Measurements from ENCODE around the gene C12orf76. TPM values are rescaled to one million over a fixed set of nuclear protein-coding genes. Genes with fewer than 3 reads are reported as not detected.
"Not testable (repeated sequence)": the region's sequence is repeated elsewhere in the genome, so short reads cannot be mapped to it uniquely, and the experiment has no call there.

Gene C12orf76
- total RNA-seq, 1 donor from 2014 or later = 29.3 TPM

- no peaks in the 10 kb centered on the region for H3K4me1 Mint-ChIP-seq (ENCODE audit: low read depth)
- H3K9me3 Mint-ChIP-seq (ENCODE audit: low read depth) = peaks cover 2% of the 10 kb centered on the region
- H3K27ac Mint-ChIP-seq = no peak overlapping the region
- H3K36me3 Mint-ChIP-seq (ENCODE audit: insufficient read depth) = peaks cover 8% of the 10 kb centered on the region
- no peaks in the 10 kb centered on the region for H3K27me3 Mint-ChIP-seq
- DNase-seq (ENCODE audit: low spot score, unreplicated experiment) = no peak
- no peak overlapping the region for H3K4me3 Mint-ChIP-seq (ENCODE audit: low read depth)
- TF ChIP-seq, protein P1, sequence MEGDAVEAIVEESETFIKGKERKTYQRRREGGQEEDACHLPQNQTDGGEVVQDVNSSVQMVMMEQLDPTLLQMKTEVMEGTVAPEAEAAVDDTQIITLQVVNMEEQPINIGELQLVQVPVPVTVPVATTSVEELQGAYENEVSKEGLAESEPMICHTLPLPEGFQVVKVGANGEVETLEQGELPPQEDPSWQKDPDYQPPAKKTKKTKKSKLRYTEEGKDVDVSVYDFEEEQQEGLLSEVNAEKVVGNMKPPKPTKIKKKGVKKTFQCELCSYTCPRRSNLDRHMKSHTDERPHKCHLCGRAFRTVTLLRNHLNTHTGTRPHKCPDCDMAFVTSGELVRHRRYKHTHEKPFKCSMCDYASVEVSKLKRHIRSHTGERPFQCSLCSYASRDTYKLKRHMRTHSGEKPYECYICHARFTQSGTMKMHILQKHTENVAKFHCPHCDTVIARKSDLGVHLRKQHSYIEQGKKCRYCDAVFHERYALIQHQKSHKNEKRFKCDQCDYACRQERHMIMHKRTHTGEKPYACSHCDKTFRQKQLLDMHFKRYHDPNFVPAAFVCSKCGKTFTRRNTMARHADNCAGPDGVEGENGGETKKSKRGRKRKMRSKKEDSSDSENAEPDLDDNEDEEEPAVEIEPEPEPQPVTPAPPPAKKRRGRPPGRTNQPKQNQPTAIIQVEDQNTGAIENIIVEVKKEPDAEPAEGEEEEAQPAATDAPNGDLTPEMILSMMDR (IDR thresholded peaks at IDR 0.05; ENCODE audit: unreplicated experiment) = no peak
Measured at GRCh38 chr12:110012137-110012536, 36.2 kb downstream of the C12orf76 start.

DNA sequence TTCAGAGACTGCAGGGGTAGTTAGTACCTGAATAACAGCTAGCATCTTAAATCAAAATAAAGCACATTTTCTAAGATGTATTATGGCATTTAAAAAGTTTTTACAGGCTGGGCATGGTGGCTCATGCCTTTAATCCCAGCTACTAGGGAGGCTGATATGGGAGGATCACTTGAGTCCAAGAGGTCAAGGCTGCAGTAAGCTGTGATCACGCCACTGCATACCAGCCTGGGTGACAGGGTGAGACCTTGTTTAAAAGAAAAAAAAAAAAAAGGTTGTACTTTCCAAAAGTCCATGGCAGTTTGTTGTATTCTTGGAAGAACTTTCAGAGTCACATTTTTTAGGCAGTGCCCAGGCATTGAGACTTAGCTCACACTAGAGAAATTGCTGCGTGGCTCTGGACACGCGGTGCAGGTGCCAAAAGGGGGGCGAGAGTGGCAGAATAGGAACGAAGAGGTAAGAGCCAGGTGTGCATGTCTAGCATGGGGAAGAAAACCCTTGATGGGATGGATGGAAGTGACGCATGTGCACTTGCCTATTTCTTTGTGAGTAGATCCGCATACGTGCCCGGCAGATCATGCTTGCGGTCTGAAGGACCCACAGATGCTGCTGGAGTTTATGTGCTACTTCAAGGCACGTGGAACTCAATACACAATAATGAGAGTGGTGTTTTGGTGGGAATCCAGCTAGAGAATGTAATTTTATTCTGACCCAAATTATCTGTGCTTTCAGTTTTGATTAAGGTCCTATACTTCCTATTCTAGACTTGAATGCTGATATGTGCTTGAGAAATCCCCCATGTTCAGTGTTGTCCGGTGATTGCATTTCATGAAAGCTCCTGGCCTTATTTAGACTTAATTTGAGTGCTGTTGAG, 37.2 kb downstream of the C12orf76 start:
- Mint-ChIP-seq H3K27me3 (no peaks in the 10 kb centered on the region), H3K4me3 (ENCODE audit: low read depth) (no peak overlapping the region), H3K36me3 (ENCODE audit: insufficient read depth) (peaks cover 9% of the 10 kb centered on the region), H3K27ac (no peak overlapping the region), H3K9me3 (ENCODE audit: low read depth) (peaks cover 2% of the 10 kb centered on the region), H3K4me1 (ENCODE audit: low read depth) (no peaks in the 10 kb centered on the region)
- TF ChIP-seq, protein P1 (IDR thresholded peaks at IDR 0.05; ENCODE audit: unreplicated experiment) = no peak
- DNase-seq (ENCODE audit: low spot score, unreplicated experiment) = no peak

DNA sequence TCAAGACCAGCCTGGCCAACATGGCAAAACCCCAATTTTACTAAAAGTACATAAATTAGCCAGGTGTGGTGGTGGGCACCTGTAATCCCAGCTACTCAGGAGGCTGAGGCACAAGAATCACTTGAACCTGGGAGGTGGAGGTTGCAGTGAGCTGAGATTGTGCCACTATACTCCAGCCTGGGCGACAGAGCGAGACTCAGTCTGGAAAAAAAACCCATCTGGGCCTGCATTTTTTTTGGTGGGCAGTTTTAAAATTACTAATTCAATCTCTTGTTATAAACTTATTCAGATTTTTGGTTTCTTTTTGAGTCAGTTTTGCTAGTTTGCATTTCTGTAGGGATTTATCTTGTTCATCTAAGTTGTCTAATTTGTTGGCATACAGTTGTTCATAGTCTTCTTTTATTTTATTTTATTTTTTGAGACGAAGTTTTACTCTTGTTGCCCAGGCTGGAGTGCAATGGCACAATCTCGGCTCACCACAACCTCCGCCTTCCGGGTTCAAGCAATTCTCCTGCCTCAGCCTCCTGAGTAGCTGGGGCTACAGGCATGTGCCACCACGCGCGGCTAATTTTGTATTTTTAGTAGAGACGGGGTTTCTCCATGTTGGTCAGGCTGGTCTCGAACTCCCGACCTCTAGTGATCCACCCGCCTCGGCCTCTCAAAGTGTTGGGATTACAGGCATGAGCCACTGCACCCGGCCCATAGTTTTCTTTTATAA, 39.5 kb downstream of the C12orf76 start:
- not testable (repeated sequence) for H3K27me3 Mint-ChIP-seq; H3K4me1 Mint-ChIP-seq (ENCODE audit: low read depth); H3K4me3 Mint-ChIP-seq (ENCODE audit: low read depth); DNase-seq (ENCODE audit: low spot score, unreplicated experiment); H3K27ac Mint-ChIP-seq; H3K9me3 Mint-ChIP-seq (ENCODE audit: low read depth)
- H3K36me3 Mint-ChIP-seq (ENCODE audit: insufficient read depth) = peaks cover 10% of the 10 kb centered on the region

GRCh38 chr12:110007881-110008280, 40.4 kb downstream of the C12orf76 start:
- no peak overlapping the region for H3K4me3 Mint-ChIP-seq (ENCODE audit: low read depth)
- H3K36me3 Mint-ChIP-seq (ENCODE audit: insufficient read depth) = peaks cover 10% of the 10 kb centered on the region
- H3K9me3 Mint-ChIP-seq (ENCODE audit: low read depth) = peaks cover 2% of the 10 kb centered on the region
- no peak for DNase-seq (ENCODE audit: low spot score, unreplicated experiment)
- no peaks in the 10 kb centered on the region for H3K27me3 Mint-ChIP-seq
- TF ChIP-seq, protein P1 (IDR thresholded peaks at IDR 0.05; ENCODE audit: unreplicated experiment) = no peak
- no peak overlapping the region for H3K27ac Mint-ChIP-seq
- H3K4me1 Mint-ChIP-seq (ENCODE audit: low read depth) = no peaks in the 10 kb centered on the region

DNA sequence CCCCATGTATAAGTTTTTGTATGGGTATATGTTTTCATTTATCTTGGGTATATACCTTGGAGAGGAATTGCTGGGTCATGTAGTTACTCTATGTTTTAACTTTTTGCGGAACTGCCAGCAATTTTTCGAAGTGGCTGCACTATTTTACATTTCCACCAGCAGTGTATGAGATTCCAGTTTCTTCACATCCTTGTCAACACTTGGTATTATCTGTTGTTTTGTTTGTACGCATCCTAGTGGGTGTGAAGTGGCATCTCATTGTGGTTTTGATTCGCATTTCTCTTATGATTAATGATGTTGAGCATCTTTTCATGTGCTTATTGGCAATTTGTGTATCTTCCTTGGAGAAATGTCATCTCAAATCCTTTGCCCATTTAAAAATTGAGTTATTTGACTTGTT, 42.2 kb downstream of the C12orf76 start:
- Mint-ChIP-seq H3K27me3 (no peaks in the 10 kb centered on the region), H3K4me3 (ENCODE audit: low read depth) (no peak overlapping the region), H3K36me3 (ENCODE audit: insufficient read depth) (peaks cover 10% of the 10 kb centered on the region), H3K9me3 (ENCODE audit: low read depth) (peaks cover 2% of the 10 kb centered on the region), H3K27ac (no peak overlapping the region), H3K4me1 (ENCODE audit: low read depth) (no peaks in the 10 kb centered on the region)
- TF ChIP-seq, protein P1 (IDR thresholded peaks at IDR 0.05; ENCODE audit: unreplicated experiment) = no peak
- no peak for DNase-seq (ENCODE audit: low spot score, unreplicated experiment)
